ENCODE measurements around the gene SEMA5B. TPM values are rescaled to one million over a fixed set of nuclear protein-coding genes. Genes with fewer than 3 reads are reported as not detected.

Gene SEMA5B
- polyA plus RNA-seq, 3 donors, result 25.3 to 31.3 (median 25.8) TPM

GRCh38 chr3:122941228-122942206 lies 86.0 kb downstream of the SEMA5B start:
- DNase-seq (ENCODE audit: extremely low read depth in 1 of 11, low read depth in 9 of 11, low spot score in 4 of 11), result no peak

GRCh38 chr3:122940628-122941086 lies 86.9 kb downstream of the SEMA5B start:
- DNase-seq (ENCODE audit: extremely low read depth in 1 of 11, low read depth in 9 of 11, low spot score in 4 of 11), result no peak

- DNase-seq (ENCODE audit: extremely low read depth in 1 of 11, low read depth in 9 of 11, low spot score in 4 of 11), result no peak
These were observed 88.7 kb downstream of the SEMA5B start for GRCh38 chr3:122938783-122939425.

- DNase-seq (ENCODE audit: extremely low read depth in 1 of 11, low read depth in 9 of 11, low spot score in 4 of 11), result no peak
These were observed 89.8 kb downstream of the SEMA5B start for GRCh38 chr3:122937745-122938144.

GRCh38 chr3:122936986-122937385 lies 90.6 kb downstream of the SEMA5B start:
- DNase-seq (ENCODE audit: extremely low read depth in 1 of 11, low read depth in 9 of 11, low spot score in 4 of 11), result no peak

GRCh38 chr3:122936335-122936734 lies 91.2 kb downstream of the SEMA5B start:
- DNase-seq (ENCODE audit: extremely low read depth in 1 of 11, low read depth in 9 of 11, low spot score in 4 of 11), result no peak

- DNase-seq (ENCODE audit: extremely low read depth in 1 of 11, low read depth in 9 of 11, low spot score in 4 of 11), result no peak
These were observed 93.3 kb downstream of the SEMA5B start for GRCh38 chr3:122934251-122934650.

- no peak for DNase-seq (ENCODE audit: extremely low read depth in 1 of 11, low read depth in 9 of 11, low spot score in 4 of 11)
These were observed 95.2 kb downstream of the SEMA5B start for GRCh38 chr3:122932251-122932967.

- DNase-seq (ENCODE audit: extremely low read depth in 1 of 11, low read depth in 9 of 11, low spot score in 4 of 11), result no peak
These were observed 95.9 kb downstream of the SEMA5B start for GRCh38 chr3:122931636-122932035.

GRCh38 chr3:122930063-122930997 lies 97.2 kb downstream of the SEMA5B start:
- no peak for DNase-seq (ENCODE audit: extremely low read depth in 1 of 11, low read depth in 9 of 11, low spot score in 4 of 11)

- DNase-seq (ENCODE audit: extremely low read depth in 1 of 11, low read depth in 9 of 11, low spot score in 4 of 11), result no peak
These were observed 98.1 kb downstream of the SEMA5B start for GRCh38 chr3:122929188-122930062.

- no peak for DNase-seq (ENCODE audit: extremely low read depth in 1 of 11, low read depth in 9 of 11, low spot score in 4 of 11)
These were observed 99.0 kb downstream of the SEMA5B start for GRCh38 chr3:122928396-122929187.

- DNase-seq (ENCODE audit: extremely low read depth in 1 of 11, low read depth in 9 of 11, low spot score in 4 of 11), result no peak
These were observed 99.8 kb downstream of the SEMA5B start for GRCh38 chr3:122927726-122928125.

- DNase-seq (ENCODE audit: extremely low read depth in 1 of 11, low read depth in 9 of 11, low spot score in 4 of 11), result no peak
These were observed 100.8 kb downstream of the SEMA5B start for GRCh38 chr3:122926811-122927210.

GRCh38 chr3:122926322-122926721 lies 101.2 kb downstream of the SEMA5B start:
- no peak for DNase-seq (ENCODE audit: extremely low read depth in 1 of 11, low read depth in 9 of 11, low spot score in 4 of 11)

GRCh38 chr3:122925756-122926155 lies 101.8 kb downstream of the SEMA5B start:
- no peak for DNase-seq (ENCODE audit: extremely low read depth in 1 of 11, low read depth in 9 of 11, low spot score in 4 of 11)

- no peak for DNase-seq (ENCODE audit: extremely low read depth in 1 of 11, low read depth in 9 of 11, low spot score in 4 of 11)
These were observed 103.5 kb downstream of the SEMA5B start for GRCh38 chr3:122924056-122924455.

All from renal cortex interstitium (tissue), 11 donors.